Tibial artery (tissue), 4 donors: ENCODE measurements around the gene MSS51.
"Not testable (repeated sequence)": the region's sequence is repeated elsewhere in the genome, so short reads cannot be mapped to it uniquely, and the experiment has no call there.

Experiments used
- DNase-seq, 2 donors: peaks; one replicate each; pipeline ENCODE4 v3.0.0-alpha.2; 2019
- H3K27ac ChIP-seq, 2 donors: fragments of 200-600 bp; sonication (generic) in 1 of 2; 1 replicate in 1 of 2; 2 replicates in 1 of 2; pipeline ENCODE4 v1.5.1; 2018 to 2019; ENCODE audit warnings: mild to moderate bottlenecking in 1 of 2
- H3K27me3 ChIP-seq, 2 donors: fragments of 200-600 bp; sonication (generic) in 1 of 2; one replicate each; pipeline versions ENCODE4 v1.5.1 to v1.6.0; 2016 to 2019
- H3K36me3 ChIP-seq, 3 donors: fragments of 200-600 bp; sonication (generic) in 2 of 3; one replicate each; pipeline ENCODE4 v1.5.1; 2016 to 2019; ENCODE audit warnings: mild to moderate bottlenecking in 2 of 3
- H3K4me1 ChIP-seq, 4 donors: fragments of 200-600 bp; sonication (generic) in 2 of 4; 1 replicate in 3 of 4; 2 replicates in 1 of 4; pipeline ENCODE4 v1.5.1; 2016 to 2019
- H3K4me3 ChIP-seq, 2 donors: fragments of 200-600 bp; sonication (generic) in 1 of 2; 1 replicate in 1 of 2; 2 replicates in 1 of 2; pipeline ENCODE4 v1.5.1; 2018 to 2019; ENCODE audit warnings: mild to moderate bottlenecking in 2 of 2
- H3K9me3 ChIP-seq, 3 donors: fragments of 200-600 bp; sonication (generic) in 1 of 3; one replicate each; pipeline ENCODE4 v1.5.1; 2016 to 2019
- CTCF ChIP-seq, 2 experiments: fragments of 200-600 bp in 1 of 2; fragments of 450-650 bp in 1 of 2; IDR thresholded peaks; one replicate each; pipeline ENCODE4 v1.5.1; 2017 to 2019; ENCODE audit warnings: antibody characterized with exemption in 2 of 2, mild to moderate bottlenecking in 1 of 2, moderate library complexity in 1 of 2
- intact Hi-C: fragments of 100-400 bp; cut with DNase I; formaldehyde crosslinking; loops from one replicate; pipeline ENCODE4 v1.15.0; 2023; ENCODE audit warnings: low total_unique reads

MSS51 gene

GRCh38 chr10:73399063-73399462, 34.3 kb downstream of the MSS51 start:
- Histone ChIP-seq H3K4me3 (no peak overlapping the region), H3K27me3 (no peaks in the 10 kb centered on the region), H3K4me1 (peaks cover 0 to 6% (median 0%) of the 10 kb centered on the region in 4 donors), H3K9me3 (no peaks in the 10 kb centered on the region), H3K36me3 (peaks cover 39 to 52% (median 47%) of the 10 kb centered on the region in 3 donors), H3K27ac (no peak overlapping the region)
- intact Hi-C loops = no loop called here
- TF ChIP-seq CTCF (IDR thresholded peaks at IDR 0.05) = no peak
- no peak for DNase-seq

GRCh38 chr10:73398024-73398423, 35.3 kb downstream of the MSS51 start:
- DNase-seq = no peak
- Histone ChIP-seq H3K4me1 (peaks cover 0 to 3% (median 0%) of the 10 kb centered on the region in 4 donors), H3K9me3 (no peaks in the 10 kb centered on the region), H3K4me3 (no peak overlapping the region), H3K36me3 (peaks cover 39 to 54% (median 47%) of the 10 kb centered on the region in 3 donors), H3K27ac (no peak overlapping the region), H3K27me3 (no peaks in the 10 kb centered on the region)
- TF ChIP-seq CTCF (IDR thresholded peaks at IDR 0.05) = no peak
- intact Hi-C loops = no loop called here

GRCh38 chr10:73394325-73394724, 39.0 kb downstream of the MSS51 start:
- DNase-seq, H3K27me3 ChIP-seq, H3K4me3 ChIP-seq, H3K4me1 ChIP-seq, H3K27ac ChIP-seq, H3K9me3 ChIP-seq, intact Hi-C loops: not testable (repeated sequence)
- peaks cover 54 to 77% (median 54%) of the 10 kb centered on the region in 3 donors for H3K36me3 ChIP-seq

- no peaks in the 10 kb centered on the region for H3K9me3 ChIP-seq
- no peak for TF ChIP-seq CTCF (IDR thresholded peaks at IDR 0.05)
- no peak for DNase-seq
- H3K27me3 ChIP-seq = no peaks in the 10 kb centered on the region
- intact Hi-C loops = no loop called here
- no peak overlapping the region for H3K4me3 ChIP-seq
- no peaks in the 10 kb centered on the region for H3K4me1 ChIP-seq
- no peak overlapping the region for H3K27ac ChIP-seq
- H3K36me3 ChIP-seq = peaks cover 61 to 89% (median 67%) of the 10 kb centered on the region in 3 donors
Observed at GRCh38 chr10:73388228-73388627, 45.1 kb downstream of the MSS51 start.

GRCh38 chr10:73386583-73386982, 46.8 kb downstream of the MSS51 start:
- Histone ChIP-seq H3K27me3 (no peaks in the 10 kb centered on the region), H3K36me3 (peaks cover 74 to 96% (median 83%) of the 10 kb centered on the region in 3 donors), H3K9me3 (no peaks in the 10 kb centered on the region), H3K27ac (no peak overlapping the region), H3K4me3 (no peak overlapping the region), H3K4me1 (no peaks in the 10 kb centered on the region)
- intact Hi-C loops = no loop called here
- no peak for DNase-seq
- TF ChIP-seq CTCF (IDR thresholded peaks at IDR 0.05) = no peak

- DNase-seq = no peak
- TF ChIP-seq CTCF (IDR thresholded peaks at IDR 0.05) = no peak
- Histone ChIP-seq H3K4me3 (no peak overlapping the region), H3K4me1 (no peaks in the 10 kb centered on the region), H3K36me3 (peaks cover 74 to 91% (median 86%) of the 10 kb centered on the region in 3 donors), H3K27ac (no peak overlapping the region), H3K27me3 (no peaks in the 10 kb centered on the region), H3K9me3 (no peaks in the 10 kb centered on the region)
- intact Hi-C loops = no loop called here
Observed at GRCh38 chr10:73379064-73379748, 54.2 kb downstream of the MSS51 start.
